HG03432 (cell line): Measurements from ENCODE around the gene OLFM1.
"Not testable (repeated sequence)": the region's sequence is repeated elsewhere in the genome, so short reads cannot be mapped to it uniquely, and the experiment has no call there.

Experiments
- ATAC-seq: cut with Tn5 transposase; IDR thresholded peaks from one replicate; pipeline ENCODE4 v1.9.1; 2021; ENCODE audit warnings: mild to moderate bottlenecking, moderate library complexity; ENCODE audit not compliant: unreplicated experiment

The OLFM1 gene

DNA sequence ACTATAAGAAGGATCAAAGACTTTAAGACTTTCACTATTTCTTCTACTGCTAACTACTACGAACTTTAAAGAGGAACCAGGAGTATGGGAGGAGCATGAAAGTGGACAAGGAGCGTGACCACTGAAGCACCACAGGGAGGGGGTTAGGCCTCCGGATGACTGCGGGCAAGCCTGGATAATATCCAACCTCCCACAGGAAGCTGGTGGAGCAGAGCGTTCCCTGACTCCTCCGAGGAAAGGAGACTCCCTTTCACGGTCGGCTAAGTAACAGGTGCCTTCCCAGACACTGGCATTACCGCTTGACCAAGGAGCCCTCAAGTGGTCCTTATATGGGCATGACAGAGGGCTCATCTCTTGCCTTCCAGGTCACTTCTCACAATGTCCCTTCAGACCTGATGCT, 62.4 kb downstream of the OLFM1 start:
- ATAC-seq, result not testable (repeated sequence)

DNA sequence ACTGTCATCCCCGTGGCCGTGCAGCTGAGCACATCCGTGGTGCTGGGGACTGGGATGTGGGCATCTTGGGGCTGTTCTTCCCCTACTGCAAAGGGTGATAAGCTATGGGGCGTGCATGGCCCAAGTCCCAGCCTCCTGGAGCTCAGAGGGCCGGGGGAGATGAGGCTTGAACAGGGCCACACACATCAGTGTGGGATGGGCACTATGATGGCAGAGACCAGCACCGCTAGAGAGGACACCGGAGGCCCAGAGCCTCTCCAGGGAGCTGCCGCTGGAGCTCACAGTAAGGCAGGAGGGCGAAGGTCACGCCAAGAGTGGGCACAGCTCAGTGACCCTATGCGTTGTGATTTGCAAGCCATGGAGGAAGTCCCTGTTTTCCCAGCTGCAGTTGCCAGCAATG, 63.5 kb downstream of the OLFM1 start:
- no peak for ATAC-seq

DNA sequence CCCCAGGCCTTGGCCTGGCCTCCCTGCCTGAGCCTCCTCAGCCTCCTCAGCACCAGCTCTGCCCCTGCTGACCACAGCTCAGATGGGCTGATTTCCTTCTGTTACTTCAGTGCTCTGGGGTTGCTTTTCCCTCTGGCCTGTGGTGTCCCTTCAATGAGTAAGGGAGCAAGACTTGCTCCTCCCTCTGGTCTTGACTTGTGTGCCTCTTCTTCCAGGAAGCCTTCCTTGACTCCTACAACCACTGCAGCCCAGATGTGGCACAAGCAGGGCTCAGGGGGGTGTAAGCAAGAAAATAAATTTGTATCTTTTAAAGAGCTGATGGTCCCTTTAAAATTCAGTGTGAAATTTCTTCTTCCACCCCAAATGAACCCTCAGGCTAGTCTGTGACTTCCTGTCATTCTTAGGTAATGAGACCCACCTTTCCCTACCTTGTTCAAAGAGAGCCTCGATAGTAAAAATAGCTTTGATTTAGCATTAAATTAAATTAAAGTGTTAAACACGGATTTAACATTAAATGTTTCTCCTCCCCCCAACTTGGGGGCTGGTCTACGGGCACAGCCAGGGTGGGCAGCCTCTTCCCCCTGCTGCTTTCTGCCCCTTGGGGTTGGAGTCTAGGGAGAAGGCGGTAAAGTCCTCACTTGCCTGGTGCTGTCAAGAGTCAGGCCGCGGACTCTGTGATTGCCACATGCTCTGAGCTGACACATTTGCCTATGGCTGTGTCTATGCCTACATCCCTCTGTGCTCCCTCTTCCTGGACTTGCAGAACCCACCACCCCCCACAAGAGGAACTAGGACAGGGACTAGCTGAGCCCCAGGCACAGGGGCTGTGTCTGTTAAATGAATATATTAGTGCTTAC, 64.5 kb downstream of the OLFM1 start:
- no peak for ATAC-seq

DNA sequence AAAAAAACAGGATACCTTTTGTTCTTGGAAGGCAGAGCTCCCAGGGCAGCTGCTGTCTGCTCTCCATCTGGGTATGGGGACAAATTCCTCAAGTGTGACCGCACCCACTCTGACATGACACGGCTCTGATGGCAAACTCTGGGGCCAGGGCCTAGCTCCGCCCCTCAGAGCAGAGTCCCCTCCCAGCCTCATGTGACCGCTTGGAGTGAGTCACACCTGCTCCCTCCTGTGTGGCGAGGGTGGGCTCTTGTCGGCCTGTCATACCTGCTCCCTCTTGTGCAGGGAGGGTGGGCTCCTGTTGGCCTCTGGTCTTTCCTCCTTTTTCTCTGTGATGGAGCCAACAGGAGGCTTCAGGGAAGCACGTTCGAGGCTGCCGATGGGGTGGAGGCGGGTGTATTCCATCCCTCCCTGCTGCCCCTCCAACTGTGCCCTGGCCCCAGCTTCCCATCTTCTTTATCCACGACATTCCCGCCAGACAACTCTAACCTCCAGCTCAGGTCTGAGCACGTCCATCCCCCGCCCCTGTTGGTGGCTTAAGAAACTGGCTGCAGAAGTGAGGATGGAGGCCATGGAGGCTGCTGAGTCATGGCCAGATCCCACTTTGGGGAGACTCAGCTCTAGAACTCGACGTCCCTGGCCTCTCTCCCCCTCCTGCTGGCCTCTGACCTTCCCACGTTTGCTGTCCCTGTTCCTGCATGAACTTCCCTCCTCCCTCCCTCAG, 65.3 kb downstream of the OLFM1 start:
- no peak for ATAC-seq

DNA sequence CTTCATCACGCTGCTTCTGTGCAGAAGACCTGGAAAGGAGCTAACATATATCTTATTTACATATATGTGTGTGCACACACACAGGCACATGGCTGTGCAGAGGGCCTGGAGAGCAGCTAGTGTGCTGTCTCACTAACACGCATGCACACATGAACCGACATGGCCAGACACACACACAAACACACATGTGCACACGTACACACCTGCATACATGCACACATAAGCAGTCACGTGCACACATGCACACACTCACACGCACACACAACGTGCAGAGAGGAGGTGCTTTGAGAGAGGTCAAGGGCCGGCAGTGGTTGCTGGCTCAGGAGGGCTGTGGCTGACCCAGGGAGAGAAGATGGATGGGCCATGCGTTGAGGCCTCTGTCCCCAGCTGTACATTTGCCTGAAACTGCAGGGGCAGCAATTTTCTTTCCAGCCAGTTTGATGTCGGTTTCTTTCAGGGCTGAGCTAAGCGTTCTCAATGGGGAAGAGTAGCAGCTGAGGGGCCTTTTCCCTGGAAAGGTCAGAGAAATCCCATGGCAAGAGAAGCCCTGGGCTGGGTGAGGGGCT, 66.7 kb downstream of the OLFM1 start:
- ATAC-seq, result no peak

DNA sequence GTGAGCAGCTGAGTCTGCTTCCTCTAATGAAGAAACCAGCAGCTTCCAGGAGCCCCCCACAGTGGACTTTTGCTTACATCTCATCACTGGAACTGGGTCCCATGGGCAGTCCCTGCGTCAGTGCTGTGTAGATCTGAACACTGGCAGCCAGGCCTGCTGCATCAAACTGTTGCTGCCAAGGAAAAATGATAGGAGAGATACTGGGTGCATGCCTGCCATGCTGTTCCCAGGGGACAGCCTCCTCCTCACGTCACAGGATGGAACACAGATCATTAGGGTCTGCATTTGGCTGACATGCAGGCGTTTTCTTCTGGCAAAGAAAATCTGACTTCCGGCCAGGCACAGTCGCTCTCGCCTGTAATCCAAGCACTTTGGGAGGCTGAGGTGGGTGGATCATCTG, 67.9 kb downstream of the OLFM1 start:
- ATAC-seq, result no peak

DNA sequence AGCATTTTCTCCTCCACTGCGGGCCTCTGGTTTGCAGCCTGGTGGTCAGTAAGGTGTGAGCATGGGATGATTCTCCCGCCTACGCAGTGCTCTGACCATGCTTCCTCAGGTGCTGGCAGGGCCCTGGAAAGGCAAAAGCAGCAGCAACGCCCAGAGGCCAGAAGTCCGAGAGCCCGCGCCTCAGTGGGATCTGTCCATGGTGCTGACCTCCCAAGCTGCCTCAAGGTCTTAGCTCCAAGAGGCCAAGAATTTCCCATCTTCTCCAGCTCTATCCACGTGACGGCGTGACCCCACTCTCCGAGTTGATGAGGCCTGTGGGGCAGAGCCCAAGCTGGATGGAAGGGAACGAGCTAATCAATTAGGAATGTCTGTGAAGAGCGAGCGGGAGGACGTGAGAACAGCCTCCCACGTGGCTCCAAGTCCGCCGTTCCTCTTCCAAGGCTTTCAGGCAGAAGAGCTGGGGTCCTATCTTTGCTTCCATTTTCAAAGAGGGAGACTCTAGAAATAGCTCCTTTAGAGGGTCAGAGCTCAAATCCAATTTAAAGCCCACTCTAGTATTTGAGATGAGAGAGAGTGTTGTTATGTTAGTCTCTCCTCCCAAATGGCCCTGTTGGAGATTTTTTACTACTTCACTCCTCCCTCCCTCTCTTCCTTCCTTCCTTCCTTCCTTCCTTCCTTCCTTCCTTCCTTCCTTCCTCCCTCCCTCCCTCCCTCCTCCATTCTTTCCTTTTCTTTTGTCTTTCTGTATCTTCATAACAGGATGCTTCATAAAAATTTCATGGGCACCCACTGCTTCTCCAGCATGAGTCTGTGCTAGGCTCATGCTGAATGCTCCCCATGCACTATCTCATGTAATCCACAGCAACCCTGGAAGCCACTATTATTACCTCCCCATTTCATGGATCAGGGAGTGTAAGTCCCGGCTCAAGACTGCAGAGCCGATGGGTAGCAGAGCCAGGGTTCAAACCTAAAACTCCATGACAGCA, 69.3 kb downstream of the OLFM1 start:
- ATAC-seq, result no peak

DNA sequence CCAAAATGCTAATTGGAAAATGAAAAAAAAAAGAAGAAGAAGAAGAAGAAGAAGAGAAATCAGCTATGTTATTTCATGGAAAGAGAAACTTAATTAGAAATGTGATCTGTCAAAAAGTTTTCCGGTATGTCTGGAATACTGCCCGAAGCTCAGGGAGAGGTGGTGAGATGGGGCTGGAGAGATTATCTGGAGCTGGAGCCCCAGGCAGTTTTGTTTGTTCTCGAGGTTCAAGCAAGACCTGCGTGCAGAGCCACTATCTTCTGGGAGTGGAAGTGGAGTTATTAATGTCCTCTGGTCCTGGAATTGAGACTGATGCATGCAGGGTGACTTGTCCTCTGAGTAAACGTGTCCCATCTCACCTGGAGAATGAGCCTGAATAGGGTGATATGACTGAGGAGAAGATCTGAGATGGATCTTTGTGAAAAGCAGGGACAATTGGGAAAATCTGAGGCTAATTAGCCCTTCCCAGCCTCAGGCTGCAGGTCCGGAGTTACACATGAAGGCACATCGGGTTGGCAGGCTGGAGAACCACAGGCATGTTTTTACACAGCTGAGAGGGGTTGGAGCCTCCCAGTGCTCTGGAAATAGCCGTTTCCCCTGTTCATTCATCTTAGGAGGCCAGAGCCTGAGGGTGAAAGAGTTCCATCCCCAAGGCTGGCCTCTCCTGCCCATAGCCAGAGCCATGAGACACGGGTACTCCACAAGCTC, 70.5 kb downstream of the OLFM1 start:
- no peak for ATAC-seq

DNA sequence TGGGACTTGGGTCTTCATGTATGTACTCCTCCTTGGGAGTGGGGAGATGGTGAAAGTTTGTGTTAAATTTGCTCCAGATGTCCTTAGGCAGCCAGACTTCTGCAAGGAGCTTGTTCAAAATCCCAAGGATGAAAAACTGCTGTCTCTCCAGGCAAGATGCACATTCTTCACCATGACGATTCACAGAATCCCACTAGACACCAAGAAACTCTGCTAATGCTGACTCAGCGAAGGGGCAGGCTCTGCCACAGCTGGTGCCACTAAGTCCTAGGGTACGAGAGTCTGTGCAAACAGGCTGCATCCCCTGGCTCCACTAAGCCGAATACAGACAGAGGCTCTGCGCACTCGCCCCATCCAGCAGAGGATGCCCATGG, 71.1 kb downstream of the OLFM1 start:
- no peak for ATAC-seq

DNA sequence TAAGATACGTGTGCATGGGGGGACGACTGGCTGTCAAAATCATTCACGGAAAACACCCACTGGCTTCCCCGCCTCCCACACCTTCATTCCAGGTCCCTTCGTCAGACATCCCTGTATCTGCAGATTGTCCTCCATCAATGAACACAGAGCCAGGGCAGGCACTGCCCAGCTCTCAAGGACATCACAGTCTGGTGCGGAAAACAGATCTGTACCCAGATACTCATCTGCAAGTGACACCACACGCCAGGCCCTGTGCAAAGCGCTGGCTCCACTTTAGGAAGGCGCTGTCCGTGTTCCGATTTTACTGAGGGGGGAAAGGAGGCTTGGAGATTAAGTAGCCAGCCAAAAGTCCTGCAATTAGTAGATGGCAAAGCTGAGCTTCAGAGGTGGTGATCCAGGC, 72.3 kb downstream of the OLFM1 start:
- no peak for ATAC-seq

DNA sequence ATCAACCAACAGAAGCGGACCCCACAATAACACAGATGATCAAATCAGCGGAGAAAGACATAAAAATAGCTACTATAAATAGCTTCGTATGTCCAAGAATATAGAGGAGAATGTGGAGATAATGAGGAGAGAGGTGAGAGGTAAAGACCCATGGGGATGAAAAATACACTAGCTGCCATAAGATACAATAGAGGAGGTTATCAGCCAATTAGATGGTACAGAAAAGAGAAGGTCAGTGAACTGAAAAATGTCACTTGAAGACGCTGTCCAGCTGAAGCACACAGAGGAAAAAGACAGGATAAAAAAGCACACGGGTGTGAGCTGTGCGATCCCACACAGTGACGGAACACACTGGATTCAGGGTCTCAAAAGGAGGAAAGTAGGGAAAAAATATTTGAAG, 73.4 kb downstream of the OLFM1 start:
- no peak for ATAC-seq

DNA sequence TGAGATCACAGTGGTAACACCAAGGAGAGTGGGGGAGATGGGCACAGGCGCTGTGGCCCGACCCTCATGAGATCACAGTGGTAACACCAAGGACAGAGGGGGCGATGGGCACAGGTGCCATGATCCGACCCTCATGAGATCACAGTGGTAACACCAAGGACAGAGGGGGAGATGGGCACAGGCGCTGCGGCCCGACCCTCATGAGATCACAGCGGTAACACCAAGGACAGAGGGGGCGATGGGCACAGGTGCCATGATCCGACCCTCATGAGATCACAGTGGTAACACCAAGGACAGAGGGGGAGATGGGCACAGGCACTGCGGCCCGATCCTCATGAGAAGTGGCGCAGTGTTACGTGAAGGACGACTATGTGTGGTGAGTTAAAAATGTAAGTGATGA, 75.1 kb downstream of the OLFM1 start:
- not testable (repeated sequence) for ATAC-seq

DNA sequence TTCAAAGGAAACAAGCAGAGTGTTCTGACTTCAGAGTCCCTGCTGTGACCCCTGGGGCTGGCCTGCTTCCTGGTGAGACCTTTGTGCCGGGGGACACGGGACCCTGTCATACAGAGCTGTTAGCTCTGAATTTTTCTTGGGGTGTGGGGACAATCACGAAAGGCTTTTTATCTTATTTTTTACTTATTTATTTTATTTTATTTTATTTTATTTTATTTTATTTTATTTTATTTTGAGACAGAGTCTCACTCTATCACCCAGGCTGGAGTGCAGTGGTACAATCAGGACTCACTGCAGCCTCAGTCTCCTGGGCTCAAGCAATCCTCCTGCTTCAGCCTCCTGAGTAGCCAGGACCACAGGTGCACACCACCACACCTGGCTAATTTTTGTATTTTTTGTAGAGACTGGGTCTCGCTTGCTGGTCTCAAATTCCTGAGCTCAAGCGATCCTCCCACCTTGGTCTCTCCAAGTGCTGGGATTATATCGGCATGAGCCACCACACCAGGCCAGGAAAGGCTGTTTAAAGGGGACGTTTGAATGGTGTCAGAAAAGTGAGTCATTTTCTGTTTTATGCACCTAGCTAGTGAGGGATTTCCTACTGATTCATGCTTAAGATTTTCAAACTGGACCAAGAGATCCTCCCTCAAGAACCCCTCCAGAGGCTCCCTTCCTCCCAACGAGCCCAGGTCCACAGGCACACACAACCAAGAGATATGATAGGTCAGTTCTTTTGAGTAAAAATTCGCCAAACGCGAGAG, 75.7 kb downstream of the OLFM1 start:
- ATAC-seq, result no peak

DNA sequence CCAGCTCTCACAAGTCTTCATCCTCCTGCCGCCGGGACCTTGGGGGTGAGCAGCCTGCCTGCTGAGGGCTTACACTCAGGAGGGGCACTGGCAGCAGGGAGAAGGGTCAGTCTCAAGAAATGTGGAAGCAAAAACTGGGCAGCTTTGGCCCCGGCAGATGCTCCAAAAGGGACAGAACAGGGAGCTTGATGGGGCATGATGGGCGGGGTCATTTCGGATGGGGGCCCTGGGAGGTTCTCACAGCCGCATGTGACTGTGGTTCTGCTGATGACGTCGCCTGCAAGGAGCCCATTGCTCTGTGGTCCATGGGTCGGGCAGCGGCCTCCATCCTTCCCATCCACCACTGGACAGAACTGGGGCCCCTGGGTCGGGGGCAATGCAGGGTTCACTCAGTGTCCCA, 76.6 kb downstream of the OLFM1 start:
- no peak for ATAC-seq

DNA sequence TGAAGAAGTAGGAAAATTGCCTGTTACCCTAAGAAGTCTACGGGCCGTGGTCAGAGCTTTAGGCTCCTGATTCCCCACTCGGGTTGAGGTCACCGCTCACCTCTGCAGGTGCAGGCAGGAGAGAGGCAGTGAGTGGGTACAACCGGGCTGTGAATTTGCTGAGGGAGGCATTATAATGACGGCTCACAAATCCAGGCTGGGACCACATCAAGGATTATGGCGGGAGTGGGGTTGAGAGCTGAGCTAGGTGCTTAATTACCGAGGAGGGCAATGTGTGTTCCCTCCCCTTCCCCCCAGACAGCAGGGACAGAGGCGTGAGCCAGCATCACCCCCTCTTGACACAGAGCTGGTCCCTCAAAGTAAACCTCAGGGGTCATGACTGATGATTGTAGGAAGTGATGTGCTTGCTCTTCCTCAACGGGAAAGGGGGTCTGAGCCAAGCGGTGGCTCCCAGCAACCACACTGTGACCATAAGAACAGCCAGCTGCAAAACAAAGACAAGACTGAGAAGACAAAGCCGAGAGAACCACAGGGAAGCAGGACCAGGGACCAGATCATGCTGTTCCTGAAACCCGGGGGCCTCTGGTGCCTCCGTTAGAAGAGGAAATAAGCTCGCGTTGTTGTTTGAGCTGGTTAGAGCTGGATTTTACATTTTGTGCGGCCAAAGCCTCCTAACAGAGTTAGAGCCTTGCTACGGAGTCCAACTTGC, 77.7 kb downstream of the OLFM1 start:
- no peak for ATAC-seq

DNA sequence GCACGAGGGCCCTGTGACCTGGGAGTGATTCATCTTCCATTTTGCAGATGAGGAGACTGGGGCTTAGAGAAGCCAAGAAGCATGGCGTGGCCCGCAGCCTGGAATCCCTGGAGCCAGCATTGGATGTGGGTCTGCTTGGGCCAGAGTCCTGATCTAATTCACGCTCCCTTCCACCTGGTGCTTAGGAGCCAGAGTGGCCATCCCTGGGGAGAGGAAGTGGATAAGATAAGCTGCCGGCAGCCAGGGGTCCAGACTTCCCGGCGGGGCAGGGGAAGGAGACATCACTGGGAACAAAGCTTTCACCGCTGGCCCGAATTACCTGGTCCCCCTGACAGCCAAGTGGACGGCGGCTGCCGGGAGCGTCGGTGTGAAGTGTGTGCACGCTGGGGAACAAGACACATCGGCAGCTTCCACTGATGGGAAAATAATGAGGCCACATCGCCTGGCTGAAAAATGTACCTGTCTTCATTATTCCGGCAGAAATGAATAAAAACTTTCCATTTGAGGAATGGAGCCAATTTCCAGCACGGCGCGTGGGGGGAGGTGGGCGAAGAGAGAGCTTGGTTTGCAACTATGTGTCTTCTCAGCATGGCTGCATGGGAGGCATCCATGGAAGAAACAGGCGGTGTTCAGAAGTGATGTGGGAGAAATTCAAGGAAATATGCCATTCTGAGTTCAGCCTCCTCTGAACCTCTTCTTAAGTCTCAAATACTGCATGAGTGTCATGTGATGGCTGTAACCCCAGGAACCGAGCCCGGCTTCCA, 78.5 kb downstream of the OLFM1 start:
- no peak for ATAC-seq

DNA sequence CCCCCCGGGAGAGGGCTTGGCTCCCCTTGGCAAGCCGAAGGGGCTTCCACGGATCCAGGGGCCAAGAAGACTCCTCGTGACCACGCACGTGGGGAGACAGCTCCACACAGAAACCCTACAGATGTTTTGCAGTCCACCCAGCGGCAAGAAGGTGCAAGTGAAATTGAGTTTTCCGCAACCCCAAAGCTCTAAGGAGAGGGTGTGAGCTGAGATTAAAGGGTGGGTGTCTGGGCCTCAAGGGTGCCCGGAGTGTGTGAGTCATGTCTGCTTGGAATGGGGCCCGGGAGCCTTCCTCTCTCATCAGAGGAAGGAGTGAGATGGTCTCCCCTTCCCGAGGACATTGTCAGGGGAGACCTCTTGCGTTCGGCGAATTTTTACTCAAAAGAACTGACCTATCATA, 79.1 kb downstream of the OLFM1 start:
- no peak for ATAC-seq

DNA sequence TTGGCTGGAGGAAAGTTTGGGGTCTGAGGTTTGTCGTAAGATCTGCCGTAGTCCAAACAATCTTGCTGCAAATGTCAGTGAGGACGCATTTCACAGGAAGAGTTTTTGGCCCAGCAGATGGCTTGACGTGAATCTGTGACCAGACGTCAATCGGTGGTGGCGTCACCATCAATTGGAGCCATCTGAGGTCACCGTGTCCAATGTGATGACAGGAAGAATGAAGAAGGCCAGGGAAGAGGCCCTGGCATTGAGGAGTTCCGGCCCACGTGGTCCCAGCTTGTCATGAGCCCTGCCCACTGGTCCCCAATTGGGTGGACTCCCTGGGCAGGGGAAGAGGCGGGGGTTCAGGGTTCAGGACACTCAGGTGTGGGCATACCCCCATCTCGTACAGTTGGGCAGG, 79.9 kb downstream of the OLFM1 start:
- no peak for ATAC-seq
